ENCODE results near the gene TEX36.

DNA sequence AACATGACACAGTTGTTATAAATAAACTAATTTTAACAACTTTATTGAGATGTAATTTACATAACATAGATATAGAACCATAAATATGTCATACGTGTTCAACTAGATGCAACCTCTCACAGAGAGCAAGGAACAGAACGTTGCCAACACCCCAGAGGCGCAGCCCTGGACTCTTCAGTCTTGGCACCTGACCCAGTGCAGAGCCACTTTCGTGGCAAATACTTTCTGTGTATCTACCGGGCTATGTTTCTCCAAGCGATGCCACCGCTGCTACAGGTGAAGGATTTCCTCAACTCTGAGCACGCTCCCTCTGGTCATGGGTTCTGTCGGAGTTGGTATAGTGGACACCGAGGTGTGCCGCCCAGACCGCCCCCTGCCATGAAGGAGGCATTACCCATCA is 57.4 kb downstream of the TEX36 start:
- TF ChIP-seq, protein P1, sequence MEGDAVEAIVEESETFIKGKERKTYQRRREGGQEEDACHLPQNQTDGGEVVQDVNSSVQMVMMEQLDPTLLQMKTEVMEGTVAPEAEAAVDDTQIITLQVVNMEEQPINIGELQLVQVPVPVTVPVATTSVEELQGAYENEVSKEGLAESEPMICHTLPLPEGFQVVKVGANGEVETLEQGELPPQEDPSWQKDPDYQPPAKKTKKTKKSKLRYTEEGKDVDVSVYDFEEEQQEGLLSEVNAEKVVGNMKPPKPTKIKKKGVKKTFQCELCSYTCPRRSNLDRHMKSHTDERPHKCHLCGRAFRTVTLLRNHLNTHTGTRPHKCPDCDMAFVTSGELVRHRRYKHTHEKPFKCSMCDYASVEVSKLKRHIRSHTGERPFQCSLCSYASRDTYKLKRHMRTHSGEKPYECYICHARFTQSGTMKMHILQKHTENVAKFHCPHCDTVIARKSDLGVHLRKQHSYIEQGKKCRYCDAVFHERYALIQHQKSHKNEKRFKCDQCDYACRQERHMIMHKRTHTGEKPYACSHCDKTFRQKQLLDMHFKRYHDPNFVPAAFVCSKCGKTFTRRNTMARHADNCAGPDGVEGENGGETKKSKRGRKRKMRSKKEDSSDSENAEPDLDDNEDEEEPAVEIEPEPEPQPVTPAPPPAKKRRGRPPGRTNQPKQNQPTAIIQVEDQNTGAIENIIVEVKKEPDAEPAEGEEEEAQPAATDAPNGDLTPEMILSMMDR (IDR thresholded peaks at IDR 0.05; ENCODE audit: insufficient read depth, low read length), result no peak
- TF ChIP-seq POLR2AphosphoS5 (IDR thresholded peaks at IDR 0.05; ENCODE audit: low read depth), result no peak
- TF ChIP-seq REST (IDR thresholded peaks at IDR 0.05; ENCODE audit: insufficient replicate concordance, low read depth), result no peak
- no peak for TF ChIP-seq GABPA (IDR thresholded peaks at IDR 0.05; ENCODE audit: low read depth)
